ENCODE measurements around the gene CCNT2. TPM values are rescaled to one million over a fixed set of nuclear protein-coding genes. Genes with fewer than 3 reads are reported as not detected.

The CCNT2 gene
- total RNA-seq, 1 experiment from 2014 or later = 32.6 TPM

GRCh38 chr2:134976074-134976702 is 57.6 kb downstream of the CCNT2 start:
- BruUV-seq (replicated peaks) = no TSS peak
- no peaks in the 10 kb centered on the region for H3K27me3 ChIP-seq (ENCODE audit: insufficient read depth, low read length)
- no peak overlapping the region for H2AFZ ChIP-seq (ENCODE audit: low read depth, low read length, poor library complexity, severe bottlenecking)
- H3K4me3 ChIP-seq (replicated peaks in 1 of 2; ENCODE audit: low read depth in 1 of 2, low read length in 2 of 2) = no peak overlapping the region
- no peaks in the 10 kb centered on the region for H3K4me1 ChIP-seq (ENCODE audit: control insufficient read depth in 1 of 2, insufficient read depth in 2 of 2, low read length in 2 of 2)
- intact Hi-C loops (cut with micrococcal nuclease) = no loop called here
- H3K9me3 ChIP-seq (ENCODE audit: control insufficient read depth in 1 of 2, insufficient read depth in 1 of 2, low read depth in 1 of 2, low read length in 2 of 2) = no peaks in the 10 kb centered on the region
- H3K36me3 ChIP-seq (ENCODE audit: control insufficient read depth in 1 of 2, insufficient read depth in 2 of 2, low read length in 2 of 2) = no peaks in the 10 kb centered on the region
- TF ChIP-seq, protein P1, sequence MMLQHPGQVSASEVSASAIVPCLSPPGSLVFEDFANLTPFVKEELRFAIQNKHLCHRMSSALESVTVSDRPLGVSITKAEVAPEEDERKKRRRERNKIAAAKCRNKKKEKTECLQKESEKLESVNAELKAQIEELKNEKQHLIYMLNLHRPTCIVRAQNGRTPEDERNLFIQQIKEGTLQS (IDR thresholded peaks at IDR 0.05) = no peak
- TF ChIP-seq POLR2A (IDR thresholded peaks at IDR 0.05; ENCODE audit: borderline replicate concordance, extremely low read depth, insufficient read depth, insufficient read length) = no peak
- no peak for TF ChIP-seq SP1 (IDR thresholded peaks at IDR 0.05; ENCODE audit: low read depth)
- TF ChIP-seq ZNF274 (IDR thresholded peaks at IDR 0.05; ENCODE audit: low read depth, low read length) = no peak
- no peak for TF ChIP-seq SIN3A (IDR thresholded peaks at IDR 0.05; ENCODE audit: low read depth)
- TF ChIP-seq FOSL1 (IDR thresholded peaks at IDR 0.05; ENCODE audit: low read depth) = no peak
- TF ChIP-seq ZBTB33 (IDR thresholded peaks at IDR 0.05; ENCODE audit: extremely low read depth, insufficient replicate concordance, low read length) = no peak
- no peak for TF ChIP-seq ELF1 (IDR thresholded peaks at IDR 0.05; ENCODE audit: borderline replicate concordance, low read depth)
- TF ChIP-seq RAD21 (IDR thresholded peaks at IDR 0.05; ENCODE audit: low read depth) = no peak
- TF ChIP-seq EZH2 (IDR thresholded peaks at IDR 0.05) = no peak
- TF ChIP-seq SRF (IDR thresholded peaks at IDR 0.05; ENCODE audit: low read depth) = no peak
- TF ChIP-seq CBX3 (IDR thresholded peaks at IDR 0.05; ENCODE audit: low read depth) = no peak
- no peak for TF ChIP-seq ZFX (IDR thresholded peaks at IDR 0.05)
- TF ChIP-seq, protein P2, sequence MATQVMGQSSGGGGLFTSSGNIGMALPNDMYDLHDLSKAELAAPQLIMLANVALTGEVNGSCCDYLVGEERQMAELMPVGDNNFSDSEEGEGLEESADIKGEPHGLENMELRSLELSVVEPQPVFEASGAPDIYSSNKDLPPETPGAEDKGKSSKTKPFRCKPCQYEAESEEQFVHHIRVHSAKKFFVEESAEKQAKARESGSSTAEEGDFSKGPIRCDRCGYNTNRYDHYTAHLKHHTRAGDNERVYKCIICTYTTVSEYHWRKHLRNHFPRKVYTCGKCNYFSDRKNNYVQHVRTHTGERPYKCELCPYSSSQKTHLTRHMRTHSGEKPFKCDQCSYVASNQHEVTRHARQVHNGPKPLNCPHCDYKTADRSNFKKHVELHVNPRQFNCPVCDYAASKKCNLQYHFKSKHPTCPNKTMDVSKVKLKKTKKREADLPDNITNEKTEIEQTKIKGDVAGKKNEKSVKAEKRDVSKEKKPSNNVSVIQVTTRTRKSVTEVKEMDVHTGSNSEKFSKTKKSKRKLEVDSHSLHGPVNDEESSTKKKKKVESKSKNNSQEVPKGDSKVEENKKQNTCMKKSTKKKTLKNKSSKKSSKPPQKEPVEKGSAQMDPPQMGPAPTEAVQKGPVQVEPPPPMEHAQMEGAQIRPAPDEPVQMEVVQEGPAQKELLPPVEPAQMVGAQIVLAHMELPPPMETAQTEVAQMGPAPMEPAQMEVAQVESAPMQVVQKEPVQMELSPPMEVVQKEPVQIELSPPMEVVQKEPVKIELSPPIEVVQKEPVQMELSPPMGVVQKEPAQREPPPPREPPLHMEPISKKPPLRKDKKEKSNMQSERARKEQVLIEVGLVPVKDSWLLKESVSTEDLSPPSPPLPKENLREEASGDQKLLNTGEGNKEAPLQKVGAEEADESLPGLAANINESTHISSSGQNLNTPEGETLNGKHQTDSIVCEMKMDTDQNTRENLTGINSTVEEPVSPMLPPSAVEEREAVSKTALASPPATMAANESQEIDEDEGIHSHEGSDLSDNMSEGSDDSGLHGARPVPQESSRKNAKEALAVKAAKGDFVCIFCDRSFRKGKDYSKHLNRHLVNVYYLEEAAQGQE (IDR thresholded peaks at IDR 0.05; ENCODE audit: low read depth) = no peak
- TF ChIP-seq POLR2AphosphoS5 (IDR thresholded peaks at IDR 0.05; ENCODE audit: low read depth, low read length) = no peak
- TF ChIP-seq EZH2phosphoT487 (IDR thresholded peaks at IDR 0.05; ENCODE audit: borderline replicate concordance) = no peak
- no peak for TF ChIP-seq YY1 (IDR thresholded peaks at IDR 0.05; ENCODE audit: extremely low read depth, insufficient replicate concordance, low read depth, low read length)
- no peak for TF ChIP-seq JUND (IDR thresholded peaks at IDR 0.05)
- TF ChIP-seq, protein P3, sequence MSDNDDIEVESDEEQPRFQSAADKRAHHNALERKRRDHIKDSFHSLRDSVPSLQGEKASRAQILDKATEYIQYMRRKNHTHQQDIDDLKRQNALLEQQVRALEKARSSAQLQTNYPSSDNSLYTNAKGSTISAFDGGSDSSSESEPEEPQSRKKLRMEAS (IDR thresholded peaks at IDR 0.05) = no peak
- no peak for TF ChIP-seq CEBPB (IDR thresholded peaks at IDR 0.05; ENCODE audit: low read depth)
- H3K4me2 ChIP-seq (ENCODE audit: low read length) = no peak overlapping the region
- CTCF ChIA-PET = interaction anchor here (1.1 kb wide), 1 partner anchor 13 kb away, joined by 3 read pairs; no protein-coding TSS in a partner anchor
- no peaks in the 10 kb centered on the region for H4K20me1 ChIP-seq (ENCODE audit: insufficient read depth)
- POLR2A ChIA-PET = no interaction called here
- H3K79me2 ChIP-seq (ENCODE audit: insufficient read depth, low read length) = no peaks in the 10 kb centered on the region
- RAD21 ChIA-PET (ENCODE audit: low non-redundant PET in 1 of 2, low total read pairs in 2 of 2, uncharacterized antibody in 2 of 2, unreplicated experiment in 2 of 2) = no interaction called here
- no peak for ATAC-seq
- H3K9ac ChIP-seq (ENCODE audit: low read length) = no peak overlapping the region
- no peak overlapping the region for H3K27ac ChIP-seq (ENCODE audit: low read depth, low read length)
- no peaks in the 10 kb centered on the region for H3K9me2 ChIP-seq (ENCODE audit: insufficient read depth)
- DNase-seq (ENCODE audit: low read depth, low spot score) = no peak
